Esophagus muscularis mucosa (tissue), 4 donors: ENCODE measurements around the gene DNPH1. TPM values are rescaled to one million over a fixed set of nuclear protein-coding genes. Genes with fewer than 3 reads are reported as not detected.

ENCODE experiments used
- DNase-seq: peaks from one replicate; pipeline ENCODE4 v3.0.0-alpha.2; 2017; ENCODE audit errors: extremely low spot score
- H3K27ac ChIP-seq, 4 donors: fragments of 200-600 bp; sonication (generic); replicated peaks in 1 of 4; 1 replicate in 3 of 4; 2 replicates in 1 of 4; pipeline ENCODE4 v1.5.1; 2016 to 2019; ENCODE audit warnings: mild to moderate bottlenecking in 1 of 4
- H3K27me3 ChIP-seq, 4 donors: fragments of 200-600 bp; sonication (generic); one replicate each; pipeline versions ENCODE4 v1.5.1 to v1.6.0; 2016 to 2019
- H3K36me3 ChIP-seq, 4 donors: fragments of 200-600 bp; sonication (generic); one replicate each; pipeline ENCODE4 v1.5.1; 2016 to 2019
- H3K4me1 ChIP-seq, 4 donors: fragments of 200-600 bp; sonication (generic); one replicate each; pipeline ENCODE4 v1.5.1; 2016 to 2019
- H3K4me3 ChIP-seq, 4 donors: fragments of 200-600 bp; sonication (generic); 1 replicate in 2 of 4; 2 replicates in 2 of 4; pipeline ENCODE4 v1.5.1; 2016 to 2019; ENCODE audit warnings: mild to moderate bottlenecking in 4 of 4, moderate library complexity in 1 of 4
- H3K9me3 ChIP-seq, 4 donors: fragments of 200-600 bp; sonication (generic); 1 replicate in 3 of 4; 2 replicates in 1 of 4; pipeline ENCODE4 v1.5.1; 2016 to 2019
- CTCF ChIP-seq, 3 experiments: fragments of 200-600 bp in 2 of 3; fragments of 450-650 bp in 1 of 3; sonication (generic) in 2 of 3; IDR thresholded peaks; one replicate each; pipeline ENCODE4 v1.5.1; 2017 to 2019; ENCODE audit warnings: antibody characterized with exemption in 3 of 3, mild to moderate bottlenecking in 2 of 3, moderate library complexity in 1 of 3
- EP300 ChIP-seq: sonication (generic); formaldehyde crosslinking; IDR thresholded peaks from one replicate; pipeline ENCODE4 v1.6.1; 2017; ENCODE audit warnings: antibody characterized with exemption
- POLR2A ChIP-seq: fragments of 450-650 bp; IDR thresholded peaks from one replicate; pipeline ENCODE4 v1.6.1; 2017; ENCODE audit warnings: antibody characterized with exemption, moderate library complexity, mild to moderate bottlenecking, low read depth
- POLR2AphosphoS5 ChIP-seq, 2 donors: sonication (generic); formaldehyde crosslinking; IDR thresholded peaks; one replicate each; pipeline ENCODE4 v1.6.1; 2017; ENCODE audit warnings: antibody characterized with exemption in 2 of 2
- WGBS: methylation state at CpG from one replicate; pipeline ENCODE4 v1.1.5; 2018; 5-methylcytosine and 5-hydroxymethylcytosine counted together
- intact Hi-C: fragments of 100-400 bp; cut with DNase I; formaldehyde crosslinking; loops from one replicate; pipeline ENCODE4 v1.15.1; 2023
- total RNA-seq, 4 donors: library from RNA; depleted of rRNA; stranded (reverse); fragments of >200 nt; gene quantifications; one replicate each; pipeline versions ENCODE4 v1.1.0 to v1.2.1, GENCODE V29; 2016

DNPH1 gene
- total RNA-seq, 4 donors from 2014 or later: 60.5 to 70.2 (median 65.3) TPM

GRCh38 chr6:43183441-43183840 is 45.8 kb downstream of the DNPH1 start:
- H3K4me3 ChIP-seq: no peak overlapping the region
- WGBS: 95% methylated on average over 4 of the region's 4 CpGs
- peaks cover 17 to 48% (median 26%) of the 10 kb centered on the region in 4 donors for H3K4me1 ChIP-seq
- no peaks in the 10 kb centered on the region for H3K9me3 ChIP-seq
- H3K27me3 ChIP-seq: no peaks in the 10 kb centered on the region
- TF ChIP-seq POLR2AphosphoS5 (IDR thresholded peaks at IDR 0.05) (no peak), CTCF (IDR thresholded peaks at IDR 0.05) (no peak), POLR2A (no peak), EP300 (no peak)
- H3K27ac ChIP-seq: no peak overlapping the region
- no peak for DNase-seq
- H3K36me3 ChIP-seq: peaks cover 30 to 72% (median 65%) of the 10 kb centered on the region in 4 donors
- intact Hi-C loops: no loop called here

- Histone ChIP-seq H3K4me3 (peak within 1 kb of the TSS; percentile 69 to 88 (median 81)), H3K36me3 (peaks cover 37 to 71% (median 63%) of the 10 kb centered on the region in 4 donors), H3K4me1 (peaks cover 17 to 59% (median 33%) of the 10 kb centered on the region in 4 donors), H3K27me3 (no peaks in the 10 kb centered on the region), H3K9me3 (no peaks in the 10 kb centered on the region), H3K27ac (peak within 1 kb of the TSS; percentile 79 to 85 (median 81))
- WGBS: 1% methylated on average over 24 of the region's 51 CpGs
- no peak for DNase-seq
- TF ChIP-seq POLR2A: no peak
- peak in 1 of 3 experiments; percentile 28 for TF ChIP-seq CTCF (IDR thresholded peaks at IDR 0.05)
- peak; percentile 95 to 98 for TF ChIP-seq POLR2AphosphoS5 (IDR thresholded peaks at IDR 0.05)
- intact Hi-C loops: no loop called here
These were observed 47.1 kb downstream of the DNPH1 start, which contains the start of gene CUL9 for GRCh38 chr6:43181942-43182860. TSS of gene CUL9 (plus strand) at chr6:43182196. CDS start at chr6:43184311, 2,115 bp downstream.

DNA sequence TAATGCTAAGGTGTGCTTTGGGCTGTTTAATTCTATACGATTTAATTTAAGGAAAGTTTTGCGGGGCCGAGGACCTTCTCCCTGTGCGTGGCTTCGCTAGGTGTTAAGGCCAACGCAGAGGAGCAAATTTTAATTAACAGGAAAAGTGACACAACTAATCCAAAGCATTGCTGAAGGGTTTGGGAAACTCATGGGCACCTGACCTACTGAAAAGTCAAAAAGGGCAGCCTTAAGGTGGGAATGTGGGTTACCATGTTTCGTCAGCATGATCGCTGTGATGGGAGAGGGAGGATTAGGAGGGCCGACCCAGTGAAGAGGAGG is 47.7 kb downstream of the DNPH1 start:
- Histone ChIP-seq H3K27me3 (no peaks in the 10 kb centered on the region), H3K27ac (peak overlapping the region; percentile 79 to 85 (median 81)), H3K4me3 (peak overlapping the region; percentile 69 to 88 (median 81)), H3K36me3 (peaks cover 41 to 71% (median 62%) of the 10 kb centered on the region in 4 donors), H3K4me1 (peaks cover 17 to 61% (median 34%) of the 10 kb centered on the region in 4 donors), H3K9me3 (no peaks in the 10 kb centered on the region)
- no peak for DNase-seq
- no peak for TF ChIP-seq CTCF (IDR thresholded peaks at IDR 0.05)
- no peak for TF ChIP-seq POLR2AphosphoS5 (IDR thresholded peaks at IDR 0.05)
- no peak for TF ChIP-seq POLR2A
- 38% methylated on average over 9 of the region's 9 CpGs for WGBS
- intact Hi-C loops: no loop called here

GRCh38 chr6:43180985-43181384 is 48.3 kb downstream of the DNPH1 start:
- DNase-seq: no peak
- Histone ChIP-seq H3K9me3 (no peaks in the 10 kb centered on the region), H3K27me3 (no peaks in the 10 kb centered on the region), H3K4me1 (peaks cover 21 to 67% (median 40%) of the 10 kb centered on the region in 4 donors), H3K4me3 (no peak overlapping the region), H3K27ac (peak overlapping the region; percentile 79 to 85 (median 81)), H3K36me3 (peaks cover 44 to 71% (median 62%) of the 10 kb centered on the region in 4 donors)
- intact Hi-C loops: no loop called here
- no peak for TF ChIP-seq POLR2A
- TF ChIP-seq CTCF (IDR thresholded peaks at IDR 0.05): no peak
- TF ChIP-seq POLR2AphosphoS5 (IDR thresholded peaks at IDR 0.05): no peak
- no peak for TF ChIP-seq EP300
- 77% methylated on average over 5 of the region's 5 CpGs for WGBS
